ENCODE data around the gene PDXK. TPM values are rescaled to one million over a fixed set of nuclear protein-coding genes. Genes with fewer than 3 reads are reported as not detected.

PDXK gene
- total RNA-seq, 4 donors from 2014 or later = 45.0 to 66.0 (median 57.4) TPM

GRCh38 chr21:43681650-43682049 is 37.3 kb upstream of the PDXK start:
- peaks cover 71% of the 10 kb centered on the region for H3K36me3 ChIP-seq
- no peaks in the 10 kb centered on the region for H3K27me3 ChIP-seq
- H3K4me3 ChIP-seq = no peak overlapping the region
- WGBS = 97% methylated on average over 6 of the region's 6 CpGs
- no peaks in the 10 kb centered on the region for H3K4me1 ChIP-seq
- H3K27ac ChIP-seq = no peak overlapping the region
- no peak for TF ChIP-seq POLR2AphosphoS5 (IDR thresholded peaks at IDR 0.05)
- no peak for TF ChIP-seq CTCF (IDR thresholded peaks at IDR 0.05)
- no peak for TF ChIP-seq EP300 (IDR thresholded peaks at IDR 0.05)
- no peak for TF ChIP-seq POLR2A (IDR thresholded peaks at IDR 0.05)
- no peak for DNase-seq (ENCODE audit: low spot score in 2 of 2)
- H3K9me3 ChIP-seq = no peaks in the 10 kb centered on the region

- Histone ChIP-seq H3K4me1 (no peaks in the 10 kb centered on the region), H3K27me3 (no peaks in the 10 kb centered on the region), H3K36me3 (peaks cover 84% of the 10 kb centered on the region), H3K27ac (no peak overlapping the region), H3K4me3 (no peak overlapping the region), H3K9me3 (no peaks in the 10 kb centered on the region)
- no peak for TF ChIP-seq POLR2AphosphoS5 (IDR thresholded peaks at IDR 0.05)
- TF ChIP-seq EP300 (IDR thresholded peaks at IDR 0.05) = no peak
- no peak for TF ChIP-seq POLR2A (IDR thresholded peaks at IDR 0.05)
- no peak for TF ChIP-seq CTCF (IDR thresholded peaks at IDR 0.05)
- WGBS = 59% methylated on average over 3 of the region's 3 CpGs
- no peak for DNase-seq (ENCODE audit: low spot score in 2 of 2)
Observed at GRCh38 chr21:43684424-43684823, 34.5 kb upstream of the PDXK start.

- H3K27me3 ChIP-seq = no peaks in the 10 kb centered on the region
- no peak for TF ChIP-seq EP300 (IDR thresholded peaks at IDR 0.05)
- H3K4me3 ChIP-seq = no peak overlapping the region
- no peak for DNase-seq (ENCODE audit: low spot score in 2 of 2)
- no peak overlapping the region for H3K27ac ChIP-seq
- H3K36me3 ChIP-seq = peaks cover 88% of the 10 kb centered on the region
- H3K9me3 ChIP-seq = no peaks in the 10 kb centered on the region
- no peaks in the 10 kb centered on the region for H3K4me1 ChIP-seq
- 92% methylated on average over 21 of the region's 21 CpGs for WGBS
Observed at GRCh38 chr21:43686811-43687565, 31.9 kb upstream of the PDXK start.

GRCh38 chr21:43687566-43688399 is 31.1 kb upstream of the PDXK start:
- TF ChIP-seq EP300 (IDR thresholded peaks at IDR 0.05) (no peak), POLR2A (IDR thresholded peaks at IDR 0.05) (no peak), POLR2AphosphoS5 (IDR thresholded peaks at IDR 0.05) (no peak), CTCF (IDR thresholded peaks at IDR 0.05) (no peak)
- Histone ChIP-seq H3K27ac (no peak overlapping the region), H3K9me3 (no peaks in the 10 kb centered on the region), H3K27me3 (no peaks in the 10 kb centered on the region), H3K4me1 (no peaks in the 10 kb centered on the region), H3K4me3 (no peak overlapping the region), H3K36me3 (peaks cover 96% of the 10 kb centered on the region)
- DNase-seq (ENCODE audit: low spot score in 2 of 2) = no peak
- WGBS = 89% methylated on average over 21 of the region's 27 CpGs

GRCh38 chr21:43688906-43689305 is 30.0 kb upstream of the PDXK start:
- WGBS = 98% methylated on average over 10 of the region's 12 CpGs
- H3K27me3 ChIP-seq = no peaks in the 10 kb centered on the region

More at GRCh38 chr21:43688906-43689305, 30.0 kb upstream of the PDXK start:
- TF ChIP-seq POLR2A (IDR thresholded peaks at IDR 0.05) = no peak
- no peak for TF ChIP-seq POLR2AphosphoS5 (IDR thresholded peaks at IDR 0.05)
- no peak for TF ChIP-seq CTCF (IDR thresholded peaks at IDR 0.05)
- no peak for TF ChIP-seq EP300 (IDR thresholded peaks at IDR 0.05)
- no peaks in the 10 kb centered on the region for H3K9me3 ChIP-seq
- H3K4me3 ChIP-seq = no peak overlapping the region
- no peak for DNase-seq (ENCODE audit: low spot score in 2 of 2)
- H3K4me1 ChIP-seq = no peaks in the 10 kb centered on the region
- no peak overlapping the region for H3K27ac ChIP-seq
- peaks cover 97% of the 10 kb centered on the region for H3K36me3 ChIP-seq
